K562 (cell line): Measurements from ENCODE around the gene RSPH10B. TPM values are rescaled to one million over a fixed set of nuclear protein-coding genes. Genes with fewer than 3 reads are reported as not detected.

Source experiments
- ARNT ChIP-seq, 2 experiments: fragments of 450-650 bp; IDR thresholded peaks; 2 replicates each; pipeline ENCODE4 v1.6.1; 2016; ENCODE audit warnings: mild to moderate bottlenecking in 1 of 2
- ATF1 ChIP-seq, 2 experiments: fragments of 450-650 bp in 1 of 2; IDR thresholded peaks; 2 replicates each; pipeline ENCODE4 v1.6.1; 2016; ENCODE audit warnings: missing compliant biosample characterization in 1 of 2, missing genetic modification characterization in 1 of 2
- BACH1 ChIP-seq: fragments of 200-800 bp; sonication (Bioruptor generic); IDR thresholded peaks from 2 replicates; pipeline ENCODE4 v1.6.1; 2016; ENCODE audit warnings: missing genetic modification characterization, missing compliant biosample characterization
- BHLHE40 ChIP-seq: IDR thresholded peaks from 2 replicates; pipeline ENCODE4 v1.6.1; 2011; ENCODE audit warnings: low read length, improper control_type of control experiment
- BRD9 ChIP-seq: fragments of 450-650 bp; IDR thresholded peaks from 2 replicates; pipeline ENCODE4 v1.6.1; 2018; ENCODE audit warnings: low read depth; ENCODE audit not compliant: partially characterized antibody
- DACH1 ChIP-seq: fragments of 450-650 bp; IDR thresholded peaks from 2 replicates; pipeline ENCODE4 v1.6.1; 2018; ENCODE audit not compliant: partially characterized antibody
- ESRRA ChIP-seq: fragments of 450-650 bp; IDR thresholded peaks from 2 replicates; pipeline ENCODE4 v1.6.1; 2014; ENCODE audit warnings: low read depth, mild to moderate bottlenecking, moderate library complexity, borderline replicate concordance
- ETV1 ChIP-seq: fragments of 450-650 bp; conservative IDR thresholded peaks from 2 replicates; pipeline ENCODE4 v1.6.1; 2016; ENCODE audit warnings: missing genetic modification characterization, control low read depth, low read depth, missing compliant biosample characterization
- ID3 ChIP-seq, 2 experiments: fragments of 250-450 bp in 1 of 2; fragments of 450-650 bp in 1 of 2; sonication (Bioruptor Pico) in 1 of 2; IDR thresholded peaks; 2 replicates each; pipeline versions ENCODE4 v1.6.1 to v1.8.0; 2016 to 2021; ENCODE audit warnings: mild to moderate bottlenecking in 2 of 2, moderate library complexity in 2 of 2, missing compliant biosample characterization in 1 of 2, missing genetic modification characterization in 1 of 2
- JUNB ChIP-seq: fragments of 450-650 bp; formaldehyde crosslinking; conservative IDR thresholded peaks from 2 replicates; pipeline ENCODE4 v1.4.0; 2020; ENCODE audit warnings: mild to moderate bottlenecking
- KAT2B ChIP-seq: IDR thresholded peaks from one replicate; pipeline ENCODE4 v1.6.1; 2012; ENCODE audit warnings: low read depth, mild to moderate bottlenecking, control low read depth, inconsistent platforms, low read length, moderate library complexity
- KLF10 ChIP-seq: fragments of 250-450 bp; sonication (Bioruptor Pico); IDR thresholded peaks from 2 replicates; pipeline ENCODE4 v1.6.1; 2021; ENCODE audit warnings: matching md5 sums
- MBD1 ChIP-seq: fragments of 250-450 bp; sonication (Bioruptor Pico); IDR thresholded peaks from 2 replicates; pipeline ENCODE4 v1.8.0; 2022; ENCODE audit warnings: inconsistent platforms
- MYC ChIP-seq, 2 experiments: fragments of 250-450 bp in 1 of 2; sonication (Bioruptor Pico) in 1 of 2; IDR thresholded peaks; 2 replicates each; pipeline versions ENCODE4 v1.5.1 to v1.6.1; 2012 to 2021; ENCODE audit warnings: low read depth in 2 of 2, borderline replicate concordance in 1 of 2, improper control_type of control experiment in 1 of 2, low read length in 1 of 2, mild to moderate bottlenecking in 1 of 2, moderate library complexity in 1 of 2
- NFATC3 ChIP-seq: fragments of 450-650 bp; IDR thresholded peaks from 2 replicates; pipeline ENCODE4 v1.6.1; 2017; ENCODE audit warnings: mild to moderate bottlenecking
- PTTG1 ChIP-seq: fragments of 450-650 bp; IDR thresholded peaks from 2 replicates; pipeline ENCODE4 v1.6.1; 2016; ENCODE audit warnings: low read depth, mild to moderate bottlenecking, missing genetic modification characterization, missing compliant biosample characterization
- TFE3 ChIP-seq: fragments of 450-650 bp; formaldehyde crosslinking; IDR thresholded peaks from 2 replicates; pipeline ENCODE4 v1.4.0; 2020; ENCODE audit warnings: mild to moderate bottlenecking, mixed read lengths
- ZBTB2 ChIP-seq: fragments of 450-650 bp; IDR thresholded peaks from 2 replicates; pipeline ENCODE4 v1.6.1; 2016; ENCODE audit warnings: antibody characterized with exemption
- ZNF239 ChIP-seq: fragments of 250-450 bp; sonication (Bioruptor Pico); IDR thresholded peaks from 2 replicates; pipeline ENCODE4 v1.4.0; 2020; ENCODE audit warnings: mild to moderate bottlenecking
- ZNF398 ChIP-seq: fragments of 250-450 bp; sonication (Bioruptor Pico); IDR thresholded peaks from 2 replicates; pipeline ENCODE4 v1.8.0; 2021; ENCODE audit warnings: moderate library complexity, mild to moderate bottlenecking, inconsistent platforms
- ZNF57 ChIP-seq: fragments of 450-650 bp; formaldehyde crosslinking; IDR thresholded peaks from 2 replicates; pipeline ENCODE4 v1.4.0; 2020; ENCODE audit warnings: mild to moderate bottlenecking, moderate library complexity
- ZNF584 ChIP-seq: fragments of 200-800 bp; sonication (Bioruptor generic); IDR thresholded peaks from 2 replicates; pipeline ENCODE4 v1.6.1; 2016; ENCODE audit warnings: low read depth, mild to moderate bottlenecking, missing genetic modification characterization, missing compliant biosample characterization
- polyA plus RNA-seq, 8 experiments: library from polyadenylated mRNA; depleted of rRNA in 4 of 8; stranded (reverse) in 5 of 8; unstranded in 3 of 8; fragments of >200 nt; fragmentation: Nextera tagmentation in 2 of 8; fragmentation: Illumina TruSeq in 1 of 8; extraction: Ambion mirVana in 2 of 8; extraction: Trizol in 1 of 8; gene quantifications; 2 replicates each; pipeline versions ENCODE4 v1.2.1 to v1.2.3, GENCODE V29; 2011 to 2014; ENCODE audit warnings: inconsistent platforms in 1 of 8, missing spikeins in 1 of 8
- total RNA-seq, 7 experiments: library from RNA; depleted of rRNA in 6 of 7; stranded (reverse); fragments of >200 nt in 6 of 7; fragmentation: Illumina TruSeq in 2 of 7; extraction: Trizol in 2 of 7; gene quantifications; 2 replicates each; pipeline versions ENCODE4 v1.2.1 to v1.2.3, GENCODE V29; 2011 to 2021; ENCODE audit warnings: low replicate concordance in 1 of 7

Gene RSPH10B
- total and polyA plus RNA-seq, 9 of the 15 experiments (the other 6 are each of a cell fraction or from before 2014, with no cell fraction given): 0.01 to 0.09 TPM; not detected in 7

GRCh38 chr7:6016653-6016966 lies 46.1 kb upstream of the RSPH10B start (continued):
- TF ChIP-seq TFE3 (CRISPR knock-in tag) (no peak), ZNF239 (0 out of 2 replicates have a peak, but pooled peaks have one; percentile 6), ZNF398 (CRISPR knock-in tag) (peak; percentile 54; the same call in 1 of the 2 replicates), ZNF584 (CRISPR knock-in tag) (0 out of 2 replicates have a peak, but pooled peaks have one; percentile 20), KLF10 (CRISPR knock-in tag) (no peak), ETV1 (tag) (no peak), KAT2B (no peak), PTTG1 (tag) (peak; percentile 37), ID3 (CRISPR knock-in tag; IDR thresholded peaks at IDR 0.05) (no peak), ID3 (tag; IDR thresholded peaks at IDR 0.05) (0 out of 2 replicates have a peak, but pooled peaks have one; percentile 1), ZNF57 (no peak), ESRRA (no peak), ATF1 (CRISPR knock-in tag; IDR thresholded peaks at IDR 0.05) (no peak), ATF1 (tag; IDR thresholded peaks at IDR 0.05) (0 out of 2 replicates have a peak, but pooled peaks have one; percentile 23), BRD9 (no peak), NFATC3 (no peak), MYC (IDR thresholded peaks at IDR 0.05; ENCODE audit: low read depth, low read length) (no peak), MYC (CRISPR knock-in tag; IDR thresholded peaks at IDR 0.05; ENCODE audit: borderline replicate concordance, low read depth) (no peak), BACH1 (tag) (0 out of 2 replicates have a peak, but pooled peaks have one; percentile 29), ARNT (IDR thresholded peaks at IDR 0.05) (no peak), MBD1 (no peak), JUNB (no peak), ZBTB2 (no peak), DACH1 (no peak), BHLHE40 (no peak)
